Calu3 (cell line): Measurements from ENCODE around the gene ZNF513. TPM values are rescaled to one million over a fixed set of nuclear protein-coding genes. Genes with fewer than 3 reads are reported as not detected.
"Not testable (repeated sequence)": the region's sequence is repeated elsewhere in the genome, so short reads cannot be mapped to it uniquely, and the experiment has no call there.

Source experiments
- BruUV-seq: library from RNA; stranded (reverse); fragments of 400-500 nt; replicated peaks from 2 replicates; lab custom pipeline; 2021; lab: Mats Ljungman, UMichigan
- CTCF ChIA-PET: fragments of 300-600 bp; sonication (Branson Sonifier 250); formaldehyde crosslinking; loops from one replicate; lab custom pipeline; 2022; ENCODE audit warnings: antibody characterized with exemption; lab: Charles Lee
- DNase-seq: peaks from one replicate; pipeline ENCODE4 v3.0.0; 2022
- H3K27ac Mint-ChIP-seq: one replicate; pipeline ENCODE4 v1.8.0; 2022; ENCODE audit warnings: mixed read lengths; ENCODE audit not compliant: unreplicated experiment
- H3K27me3 Mint-ChIP-seq: one replicate; pipeline ENCODE4 v1.8.0; 2022; ENCODE audit warnings: mixed read lengths; ENCODE audit not compliant: unreplicated experiment
- H3K36me3 Mint-ChIP-seq: one replicate; pipeline ENCODE4 v1.8.0; 2022; ENCODE audit warnings: mild to moderate bottlenecking, moderate library complexity, mixed read lengths; ENCODE audit not compliant: insufficient read depth, unreplicated experiment
- H3K4me1 Mint-ChIP-seq: one replicate; pipeline ENCODE4 v1.8.0; 2022; ENCODE audit warnings: mild to moderate bottlenecking, low read depth, mixed read lengths; ENCODE audit not compliant: unreplicated experiment
- H3K4me3 Mint-ChIP-seq: one replicate; pipeline ENCODE4 v1.8.0; 2022; ENCODE audit warnings: mild to moderate bottlenecking, low read depth, moderate library complexity, mixed read lengths; ENCODE audit not compliant: unreplicated experiment
- H3K9me3 Mint-ChIP-seq: one replicate; pipeline ENCODE4 v1.8.0; 2022; ENCODE audit warnings: low read depth, mixed read lengths; ENCODE audit not compliant: unreplicated experiment
- intact Hi-C: fragments of 100-400 bp; cut with micrococcal nuclease; formaldehyde crosslinking; loops from one replicate; pipeline ENCODE4 v1.10.0; 2022; ENCODE audit not compliant: unreplicated experiment
- total RNA-seq: library from RNA; stranded (reverse); gene quantifications from 2 replicates; pipeline ENCODE4 v1.2.3, GENCODE V29; 2022
- TF ChIP-seq, protein P1 (sequence below): fragments of 200-600 bp; IDR thresholded peaks from one replicate; pipeline ENCODE4 v1.8.0; 2022; ENCODE audit warnings: antibody characterized with exemption; ENCODE audit not compliant: unreplicated experiment

Gene ZNF513
- total RNA-seq, 1 experiment from 2014 or later = 10.6 TPM

DNA sequence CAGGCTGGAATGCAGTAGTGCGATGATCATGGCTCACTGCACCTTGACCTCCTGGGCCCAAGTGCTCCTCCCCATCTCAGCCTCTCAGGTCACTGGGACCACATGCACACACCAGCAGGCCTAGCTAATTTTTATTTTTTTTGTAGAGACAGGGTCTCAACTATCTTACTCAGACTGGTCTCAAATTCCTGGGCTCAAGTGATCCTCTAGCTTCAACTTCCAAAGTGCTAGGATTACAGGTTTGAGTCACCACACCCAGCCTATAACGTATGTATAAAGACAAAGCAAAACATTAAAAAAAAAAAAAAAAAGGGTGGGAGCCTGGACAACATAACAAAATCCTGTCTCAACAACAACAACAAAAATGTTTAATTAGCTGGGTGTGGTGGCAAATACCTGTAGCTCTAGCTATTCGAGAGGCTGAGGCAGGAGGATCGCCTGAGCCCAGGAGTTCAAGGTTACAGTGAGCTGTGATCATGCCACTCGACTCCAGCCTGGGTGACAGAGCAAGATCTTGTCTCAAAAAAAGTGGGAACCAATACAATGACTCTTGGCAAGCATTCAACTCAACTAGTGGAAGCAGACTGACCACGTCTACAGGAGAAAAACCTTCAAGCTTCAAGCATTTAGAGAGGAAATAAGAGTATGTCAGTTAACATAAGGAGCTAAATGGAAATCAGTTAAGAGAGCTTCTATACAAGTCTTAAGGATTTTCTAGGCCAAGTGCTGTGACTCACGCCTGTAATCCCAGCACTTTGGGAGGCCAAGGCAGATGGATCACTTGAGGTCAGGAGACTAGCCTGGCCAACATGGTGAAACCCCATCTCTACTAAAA, 26.6 kb downstream of the ZNF513 start:
- Mint-ChIP-seq H3K4me3 (no peak overlapping the region), H3K9me3 (peaks cover 2% of the 10 kb centered on the region), H3K4me1 (peaks cover 32% of the 10 kb centered on the region), H3K36me3 (peaks cover 47% of the 10 kb centered on the region), H3K27ac (no peak overlapping the region), H3K27me3 (no peaks in the 10 kb centered on the region)
- BruUV-seq = no TSS peak
- TF ChIP-seq, protein P1, sequence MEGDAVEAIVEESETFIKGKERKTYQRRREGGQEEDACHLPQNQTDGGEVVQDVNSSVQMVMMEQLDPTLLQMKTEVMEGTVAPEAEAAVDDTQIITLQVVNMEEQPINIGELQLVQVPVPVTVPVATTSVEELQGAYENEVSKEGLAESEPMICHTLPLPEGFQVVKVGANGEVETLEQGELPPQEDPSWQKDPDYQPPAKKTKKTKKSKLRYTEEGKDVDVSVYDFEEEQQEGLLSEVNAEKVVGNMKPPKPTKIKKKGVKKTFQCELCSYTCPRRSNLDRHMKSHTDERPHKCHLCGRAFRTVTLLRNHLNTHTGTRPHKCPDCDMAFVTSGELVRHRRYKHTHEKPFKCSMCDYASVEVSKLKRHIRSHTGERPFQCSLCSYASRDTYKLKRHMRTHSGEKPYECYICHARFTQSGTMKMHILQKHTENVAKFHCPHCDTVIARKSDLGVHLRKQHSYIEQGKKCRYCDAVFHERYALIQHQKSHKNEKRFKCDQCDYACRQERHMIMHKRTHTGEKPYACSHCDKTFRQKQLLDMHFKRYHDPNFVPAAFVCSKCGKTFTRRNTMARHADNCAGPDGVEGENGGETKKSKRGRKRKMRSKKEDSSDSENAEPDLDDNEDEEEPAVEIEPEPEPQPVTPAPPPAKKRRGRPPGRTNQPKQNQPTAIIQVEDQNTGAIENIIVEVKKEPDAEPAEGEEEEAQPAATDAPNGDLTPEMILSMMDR = no peak
- no peak for DNase-seq
- intact Hi-C loops = no loop called here
- CTCF ChIA-PET = interaction anchor here (0.6 to 0.7 kb wide), 2 partner anchors 195 to 233 kb away, joined by 3 read pairs; no protein-coding TSS in a partner anchor

DNA sequence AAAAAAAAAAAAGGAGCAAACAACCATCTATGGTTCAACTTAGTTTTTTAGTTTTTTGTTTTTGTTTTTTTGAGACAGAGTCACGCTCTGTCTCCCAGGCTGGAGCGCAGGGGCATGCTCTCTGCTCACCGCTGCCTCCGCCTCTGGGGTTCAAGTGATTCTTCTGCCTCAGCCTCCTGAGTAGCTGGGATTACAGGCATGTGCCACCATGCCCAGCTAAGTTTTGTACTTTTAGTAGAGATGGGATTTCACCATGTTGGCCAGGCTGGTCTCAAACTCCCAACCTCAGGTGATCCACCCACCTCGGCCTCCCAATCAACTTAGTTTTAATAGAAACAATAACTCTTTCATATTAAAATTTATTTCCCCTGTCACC, 27.2 kb downstream of the ZNF513 start:
- H3K4me3 Mint-ChIP-seq, H3K27me3 Mint-ChIP-seq, DNase-seq, H3K27ac Mint-ChIP-seq, H3K9me3 Mint-ChIP-seq, CTCF ChIA-PET, intact Hi-C loops, BruUV-seq: not testable (repeated sequence)
- H3K4me1 Mint-ChIP-seq = peaks cover 26% of the 10 kb centered on the region
- H3K36me3 Mint-ChIP-seq = peaks cover 43% of the 10 kb centered on the region

DNA sequence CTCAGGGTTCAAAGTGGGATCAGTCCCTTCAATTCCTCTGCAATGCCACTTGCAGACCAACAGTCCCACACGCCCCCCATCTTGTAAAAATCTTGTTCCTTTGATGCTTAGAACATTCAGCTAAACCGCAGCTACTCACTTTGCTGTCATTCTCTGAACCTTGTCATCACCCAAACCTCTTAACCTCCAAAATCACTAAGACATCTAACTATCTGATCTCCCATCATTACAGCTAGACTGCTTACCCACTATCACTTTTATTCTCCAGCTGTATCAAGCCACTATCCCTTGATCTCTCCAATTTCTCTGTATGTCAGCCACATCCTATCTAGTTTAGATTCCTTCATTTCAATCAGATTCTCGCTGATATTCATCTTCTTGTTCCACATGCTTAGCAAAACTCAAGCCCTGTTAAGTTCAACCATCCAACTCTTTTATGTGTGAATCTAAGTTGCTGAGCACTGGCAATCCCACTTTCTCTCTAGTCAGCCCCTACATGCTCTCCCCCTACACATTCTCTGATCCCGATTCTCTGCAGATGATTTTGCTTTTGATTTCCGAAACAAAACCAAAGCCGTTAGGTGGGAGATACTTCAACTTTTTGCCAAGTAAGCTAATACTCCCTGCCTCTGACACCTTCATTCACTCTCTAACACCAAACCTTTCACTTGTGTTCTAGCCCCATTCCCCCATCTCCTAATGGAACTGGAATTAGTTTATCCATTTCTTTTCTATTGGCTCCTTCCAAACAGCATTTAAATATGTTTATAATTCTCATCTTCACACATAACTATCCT, 28.5 kb downstream of the ZNF513 start:
- CTCF ChIA-PET = no interaction called here
- Mint-ChIP-seq H3K27ac (no peak overlapping the region), H3K4me3 (no peak overlapping the region), H3K4me1 (peaks cover 22% of the 10 kb centered on the region), H3K36me3 (peaks cover 29% of the 10 kb centered on the region), H3K27me3 (no peaks in the 10 kb centered on the region), H3K9me3 (no peaks in the 10 kb centered on the region)
- intact Hi-C loops = no loop called here
- no TSS peak for BruUV-seq
- TF ChIP-seq, protein P1 = no peak
- no peak for DNase-seq

DNA sequence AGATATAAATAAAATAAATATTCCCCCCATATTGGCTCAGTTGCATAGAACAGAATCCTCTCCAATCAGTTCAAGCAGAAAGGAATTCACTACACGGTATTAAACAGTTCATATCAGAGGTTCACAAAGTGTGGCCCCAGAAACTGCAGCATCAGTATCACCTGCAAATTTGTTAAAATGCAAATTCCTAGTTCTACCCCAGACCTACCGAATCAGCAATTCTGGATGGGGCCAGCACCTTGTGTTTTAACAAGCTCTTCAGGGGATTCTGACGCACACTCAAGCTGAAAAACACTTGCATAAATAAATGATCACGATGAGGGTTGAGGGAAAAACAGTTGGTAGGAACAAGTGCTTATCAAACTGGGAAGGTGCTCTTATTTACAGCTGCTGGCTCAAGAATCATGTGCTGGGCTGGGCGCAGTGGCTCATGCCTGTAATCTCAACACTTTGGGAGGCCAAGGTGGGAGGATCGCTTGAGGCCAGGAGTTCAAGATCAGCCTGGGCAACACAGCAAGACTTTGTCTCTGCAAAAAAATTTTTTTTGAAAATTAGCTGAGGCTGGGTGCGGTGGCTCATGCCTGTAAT, 30.3 kb downstream of the ZNF513 start:
- Mint-ChIP-seq H3K36me3 (peaks cover 17% of the 10 kb centered on the region), H3K27ac (no peak overlapping the region), H3K4me3 (no peak overlapping the region), H3K9me3 (no peaks in the 10 kb centered on the region), H3K4me1 (peaks cover 22% of the 10 kb centered on the region), H3K27me3 (no peaks in the 10 kb centered on the region)
- intact Hi-C loops = no loop called here
- DNase-seq = no peak
- CTCF ChIA-PET = interaction anchor here (0.7 kb wide), 1 partner anchor 120 kb away, joined by 4 read pairs; no protein-coding TSS in a partner anchor
- TF ChIP-seq, protein P1 = no peak
- BruUV-seq = no TSS peak
